ENCODE measurements around the gene NECAP2. TPM values are rescaled to one million over a fixed set of nuclear protein-coding genes. Genes with fewer than 3 reads are reported as not detected.
"Not testable (repeated sequence)": the region's sequence is repeated elsewhere in the genome, so short reads cannot be mapped to it uniquely, and the experiment has no call there.

NECAP2 gene
- total RNA-seq, 4 donors from 2014 or later = 36.0 to 60.1 (median 38.6) TPM

DNA sequence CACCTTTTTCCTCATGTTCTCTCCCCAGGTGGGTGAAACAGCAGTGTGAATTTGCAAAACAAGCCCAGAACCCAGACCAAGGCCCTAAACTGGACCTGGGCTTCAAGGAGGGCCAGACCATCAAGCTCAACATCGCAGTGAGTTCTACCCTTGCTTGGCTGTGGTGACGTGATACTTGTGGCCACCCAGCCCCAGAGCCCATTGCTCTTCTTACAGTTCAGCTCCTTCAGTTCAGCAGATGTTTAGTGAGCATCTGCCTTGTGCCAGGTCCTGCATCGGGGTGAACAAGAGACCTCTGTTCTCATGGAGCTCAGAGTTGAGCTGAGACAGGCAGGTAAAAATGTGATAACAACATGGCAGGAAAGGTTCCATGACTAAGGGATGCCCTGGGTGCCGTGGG, 8.5 kb downstream of the NECAP2 start:
- intact Hi-C loops (cut with DNase I; ENCODE audit: low total_unique reads) = no loop called here
- Histone ChIP-seq H3K36me3 (no peaks in the 10 kb centered on the region), H3K4me1 (no peaks in the 10 kb centered on the region), H3K4me3 (no peak overlapping the region), H3K27me3 (no peaks in the 10 kb centered on the region), H3K27ac (no peak overlapping the region), H3K9me3 (no peaks in the 10 kb centered on the region)
- TF ChIP-seq POLR2A (IDR thresholded peaks at IDR 0.05) = no peak
- TF ChIP-seq, protein P1, sequence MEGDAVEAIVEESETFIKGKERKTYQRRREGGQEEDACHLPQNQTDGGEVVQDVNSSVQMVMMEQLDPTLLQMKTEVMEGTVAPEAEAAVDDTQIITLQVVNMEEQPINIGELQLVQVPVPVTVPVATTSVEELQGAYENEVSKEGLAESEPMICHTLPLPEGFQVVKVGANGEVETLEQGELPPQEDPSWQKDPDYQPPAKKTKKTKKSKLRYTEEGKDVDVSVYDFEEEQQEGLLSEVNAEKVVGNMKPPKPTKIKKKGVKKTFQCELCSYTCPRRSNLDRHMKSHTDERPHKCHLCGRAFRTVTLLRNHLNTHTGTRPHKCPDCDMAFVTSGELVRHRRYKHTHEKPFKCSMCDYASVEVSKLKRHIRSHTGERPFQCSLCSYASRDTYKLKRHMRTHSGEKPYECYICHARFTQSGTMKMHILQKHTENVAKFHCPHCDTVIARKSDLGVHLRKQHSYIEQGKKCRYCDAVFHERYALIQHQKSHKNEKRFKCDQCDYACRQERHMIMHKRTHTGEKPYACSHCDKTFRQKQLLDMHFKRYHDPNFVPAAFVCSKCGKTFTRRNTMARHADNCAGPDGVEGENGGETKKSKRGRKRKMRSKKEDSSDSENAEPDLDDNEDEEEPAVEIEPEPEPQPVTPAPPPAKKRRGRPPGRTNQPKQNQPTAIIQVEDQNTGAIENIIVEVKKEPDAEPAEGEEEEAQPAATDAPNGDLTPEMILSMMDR (IDR thresholded peaks at IDR 0.05) = no peak
- no peak for DNase-seq

GRCh38 chr1:16449666-16450065, 9.1 kb downstream of the NECAP2 start:
- no peak for TF ChIP-seq POLR2A (IDR thresholded peaks at IDR 0.05)
- TF ChIP-seq, protein P1 (IDR thresholded peaks at IDR 0.05) = no peak
- H3K4me1 ChIP-seq = no peaks in the 10 kb centered on the region
- DNase-seq = no peak
- H3K36me3 ChIP-seq = no peaks in the 10 kb centered on the region
- H3K27me3 ChIP-seq = no peaks in the 10 kb centered on the region
- no peak overlapping the region for H3K4me3 ChIP-seq
- intact Hi-C loops (cut with DNase I; ENCODE audit: low total_unique reads) = no loop called here
- no peaks in the 10 kb centered on the region for H3K9me3 ChIP-seq
- no peak overlapping the region for H3K27ac ChIP-seq

DNA sequence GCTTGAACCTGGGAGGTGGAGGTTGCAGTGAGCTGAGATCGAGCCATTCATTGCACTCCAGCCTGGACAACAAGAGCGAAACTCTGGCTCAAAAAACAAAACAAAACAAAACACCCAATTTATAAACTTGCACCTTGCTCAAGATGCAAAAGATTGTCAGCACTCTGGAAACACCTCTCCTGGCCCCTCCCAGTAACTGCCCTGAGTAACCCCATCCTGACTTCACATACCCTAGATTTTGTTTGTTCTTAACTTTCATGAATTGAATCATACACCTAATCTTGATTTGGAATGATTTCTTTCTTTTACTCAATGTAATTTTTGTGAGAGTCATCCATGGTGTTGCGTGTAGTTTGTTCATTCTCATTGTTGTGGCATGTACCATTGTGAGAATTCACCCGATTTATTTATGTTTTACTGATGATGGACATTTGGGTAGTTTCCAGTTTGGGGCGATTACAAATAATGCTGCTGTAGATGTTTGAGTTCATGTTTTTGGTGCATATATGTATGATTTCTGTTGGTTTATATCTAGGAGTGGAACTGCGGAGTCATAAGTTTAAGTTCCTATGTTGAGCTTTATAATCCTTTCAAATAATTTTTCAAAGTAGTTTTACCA, 10.4 kb downstream of the NECAP2 start:
- no peak for DNase-seq
- TF ChIP-seq, protein P1 (IDR thresholded peaks at IDR 0.05) = no peak
- TF ChIP-seq POLR2A (IDR thresholded peaks at IDR 0.05) = no peak
- Histone ChIP-seq H3K36me3 (no peaks in the 10 kb centered on the region), H3K4me1 (no peaks in the 10 kb centered on the region), H3K27ac (no peak overlapping the region), H3K27me3 (no peaks in the 10 kb centered on the region), H3K9me3 (no peaks in the 10 kb centered on the region), H3K4me3 (no peak overlapping the region)
- intact Hi-C loops (cut with DNase I; ENCODE audit: low total_unique reads) = no loop called here

DNA sequence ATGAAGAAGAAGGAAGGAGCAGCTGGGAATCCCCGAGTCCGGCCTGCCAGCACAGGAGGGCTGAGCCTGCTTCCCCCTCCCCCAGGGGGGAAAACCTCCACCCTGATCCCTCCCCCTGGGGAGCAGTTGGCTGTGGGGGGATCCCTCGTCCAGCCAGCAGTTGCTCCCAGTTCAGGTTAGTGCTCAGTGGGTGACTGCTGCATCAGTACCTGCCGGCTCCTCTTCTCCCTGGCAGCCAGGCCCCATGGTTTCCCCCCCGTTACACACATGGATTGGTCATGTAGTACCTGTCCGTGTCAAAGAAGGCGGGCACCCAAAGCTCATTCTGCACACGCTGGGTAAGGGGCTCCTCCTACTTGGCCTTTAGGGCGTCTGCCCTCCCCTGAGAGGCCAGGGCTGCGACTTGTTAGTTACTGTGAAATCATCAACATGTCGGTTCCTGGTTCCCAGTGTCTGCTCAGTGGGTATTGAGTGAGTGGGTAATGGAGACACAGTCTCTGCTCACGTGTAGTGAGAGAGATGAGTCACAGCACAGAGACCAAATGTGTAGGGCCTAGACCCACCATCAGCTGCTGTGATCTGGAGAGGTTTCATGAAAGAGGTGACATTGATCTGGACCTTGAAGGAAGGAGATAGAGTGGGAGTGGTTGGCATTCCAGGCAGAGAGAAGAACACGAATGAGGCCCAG, 11.5 kb downstream of the NECAP2 start:
- intact Hi-C loops (cut with DNase I; ENCODE audit: low total_unique reads) = no loop called here
- H3K4me1 ChIP-seq = no peaks in the 10 kb centered on the region
- DNase-seq = no peak
- no peaks in the 10 kb centered on the region for H3K27me3 ChIP-seq
- H3K9me3 ChIP-seq = no peaks in the 10 kb centered on the region
- H3K27ac ChIP-seq = no peak overlapping the region
- TF ChIP-seq, protein P1 (IDR thresholded peaks at IDR 0.05) = no peak
- no peak for TF ChIP-seq POLR2A (IDR thresholded peaks at IDR 0.05)
- no peak overlapping the region for H3K4me3 ChIP-seq
- no peaks in the 10 kb centered on the region for H3K36me3 ChIP-seq

DNA sequence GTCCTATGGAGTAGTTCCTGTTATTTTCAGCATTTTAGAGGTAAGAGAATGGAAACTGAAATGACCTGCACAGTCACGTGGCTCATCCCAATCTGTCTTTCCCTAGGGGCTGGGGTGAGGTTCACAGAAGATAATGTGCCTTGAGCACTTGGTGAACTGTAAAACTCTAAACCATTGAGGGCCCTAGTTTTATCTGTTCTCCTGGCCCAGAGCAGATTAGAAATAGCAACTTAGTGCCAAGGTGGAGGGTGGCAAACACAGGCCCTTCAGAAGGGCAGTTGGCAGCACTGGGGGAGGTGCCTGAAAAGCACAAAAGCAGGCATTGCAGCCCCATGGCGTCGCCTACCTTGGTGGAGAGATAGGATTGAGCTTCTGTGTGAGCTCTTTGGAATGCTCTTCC, 14.4 kb downstream of the NECAP2 start:
- H3K4me1 ChIP-seq; intact Hi-C loops (cut with DNase I; ENCODE audit: low total_unique reads); H3K27ac ChIP-seq; H3K36me3 ChIP-seq; H3K9me3 ChIP-seq; DNase-seq; H3K27me3 ChIP-seq; H3K4me3 ChIP-seq: not testable (repeated sequence)

DNA sequence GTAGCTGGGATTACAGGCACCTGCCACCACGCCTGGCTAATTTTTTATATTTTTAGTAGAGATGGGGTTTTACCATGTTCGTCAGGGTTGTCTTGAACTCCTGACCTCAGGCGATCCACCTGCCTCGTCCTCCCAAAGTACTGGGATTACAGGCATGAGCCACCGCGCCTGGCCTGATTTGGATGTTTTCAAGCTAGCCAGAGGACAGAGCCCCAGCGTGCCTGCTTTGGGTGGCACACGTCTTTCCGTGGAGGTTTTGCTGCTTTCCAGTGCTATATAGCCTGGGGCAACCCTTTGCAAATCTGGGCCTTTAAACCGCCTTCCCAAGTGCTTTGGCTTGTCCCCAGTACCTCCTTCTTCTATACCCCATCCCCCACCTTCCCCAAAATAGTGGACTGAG, 15.6 kb downstream of the NECAP2 start:
- H3K36me3 ChIP-seq; intact Hi-C loops (cut with DNase I; ENCODE audit: low total_unique reads); H3K27ac ChIP-seq; H3K4me3 ChIP-seq; H3K27me3 ChIP-seq; H3K4me1 ChIP-seq; H3K9me3 ChIP-seq; DNase-seq: not testable (repeated sequence)

All from uterus (tissue), 4 donors.